Heart right ventricle (tissue), 16 donors: ENCODE results near the gene F10. TPM values are rescaled to one million over a fixed set of nuclear protein-coding genes. Genes with fewer than 3 reads are reported as not detected.
A peak's percentile ranks its signal among the peaks of the same experiment; 100 is the strongest.

ENCODE experiments used
- ATAC-seq, 8 donors: fragments of 200-7000 bp; cut with Tn5 transposase; one replicate each; pipeline ENCODE4 v1.9.1; 2020; ENCODE audit warnings: mild to moderate bottlenecking in 8 of 8, moderate library complexity in 8 of 8, moderate number of reproducible peaks in 1 of 8
- DNase-seq, 2 donors: peaks; one replicate each; pipeline ENCODE4 v3.0.0-alpha.2; 2020
- H3K27ac ChIP-seq, 10 donors: fragments of 200-600 bp; sonication (generic) in 2 of 10; one replicate each; pipeline versions ENCODE4 v1.5.0 to v1.8.0; 2020 to 2022; ENCODE audit warnings: mild to moderate bottlenecking in 3 of 10
- H3K27me3 ChIP-seq, 7 donors: fragments of 200-600 bp; one replicate each; pipeline ENCODE4 v1.8.0; 2021 to 2022; ENCODE audit warnings: mild to moderate bottlenecking in 2 of 7
- H3K36me3 ChIP-seq, 9 donors: fragments of 200-600 bp; sonication (generic) in 1 of 9; one replicate each; pipeline versions ENCODE4 v1.5.0 to v1.8.0; 2020 to 2022; ENCODE audit warnings: mild to moderate bottlenecking in 2 of 9
- H3K4me1 ChIP-seq, 9 donors: fragments of 200-600 bp; sonication (generic) in 1 of 9; one replicate each; pipeline versions ENCODE4 v1.5.0 to v1.8.0; 2020 to 2022; ENCODE audit warnings: mild to moderate bottlenecking in 4 of 9
- H3K4me3 ChIP-seq, 10 donors: fragments of 200-600 bp; sonication (generic) in 2 of 10; one replicate each; pipeline versions ENCODE4 v1.5.0 to v1.8.0; 2020 to 2022; ENCODE audit warnings: mild to moderate bottlenecking in 7 of 10, moderate library complexity in 2 of 10
- H3K9me3 ChIP-seq, 11 donors: fragments of 200-600 bp in 10 of 11; sonication (generic) in 2 of 11; one replicate each; pipeline versions ENCODE4 v1.5.0 to v1.8.0; 2013 to 2022; ENCODE audit warnings: mild to moderate bottlenecking in 2 of 11, control low read depth in 1 of 11, moderate library complexity in 1 of 11
- WGBS, 2 donors: extraction: QIAGEN DNeasy Blood & Tissue Kit; methylation state at CpG; one replicate each; pipeline ENCODE4 v1.1.7; 2013; ENCODE audit warnings: inconsistent platforms in 1 of 2; 5-methylcytosine and 5-hydroxymethylcytosine counted together
- intact Hi-C, 10 donors: fragments of 100-400 bp; cut with DNase I; formaldehyde crosslinking; loops; one replicate each; pipeline versions ENCODE4 v1.11.1 to v1.14.2; 2022
- polyA plus RNA-seq, 2 donors: library from polyadenylated mRNA; stranded (reverse); fragments of 200-250 nt; gene quantifications; one replicate each; pipeline ENCODE4 v1.2.3, GENCODE V29; 2013
- total RNA-seq, 10 donors: library from RNA; stranded (reverse); fragmentation: NEBNext Ultra II Directional in 3 of 10; extraction: Animal tissue kit (Norgen Biotek cat#: 25700) in 3 of 10; gene quantifications; one replicate each; pipeline versions ENCODE4 v1.2.1 to v1.2.4, GENCODE V29; 2021 to 2023
- TF ChIP-seq, protein P1 (sequence below), 9 donors: fragments of 200-600 bp; sonication (generic) in 2 of 9; IDR thresholded peaks; one replicate each; pipeline versions ENCODE4 v1.5.0 to v1.8.0; 2021 to 2022; ENCODE audit warnings: antibody characterized with exemption in 9 of 9, mild to moderate bottlenecking in 5 of 9, moderate library complexity in 1 of 9
- donor health status: Arrhythmogenic right ventricular cardiomyopathy.
- donor health status: ischemic (EF 13 %, LVEDD 7.1; RV severe dilation, severe dysfunction).
- donor health status: healthy with polysubstance abuse.
- donor health status: DM: no; HTN: yes; CAD: no.
- donor health status: DM: no; HTN: no; CAD: no.
- donor health status: ischemic (EF 25% LVEDD 6.9; RV normal size, moderate dysfunction).
- donor health status: ischemic (EF 25% LVEDD 5.7; RV mildly dilated, moderate dysfunction).
- donor health status: healthy.
- donor health status: DM: yes; HTN: yes; CAD: no.
- donor health status: Ischemic cardiomyopathy.
- donor health status: ischemic (EF 35%, LVEDD 5.7; RV mildly dilated, moderate dysfunction).
- donor health status: nonischemic (EF 11% LVEDD 7.7; RV severe dilation, severe dysfunction).
- donor health status: DM: yes; HTN: yes; CAD: no.
- donor health status: PGD.
- donor health status: ischemic (EF 29% LVEDD 5.4; RV normal size, mild dysfunction).
- donor health status: nonischemic (EF 23%, LVEDD 6.1; RV moderate dilation, normal function).

Gene F10
- total and polyA plus RNA-seq, 12 donors = 1.7 to 15.1 (median 6.3) TPM

DNA sequence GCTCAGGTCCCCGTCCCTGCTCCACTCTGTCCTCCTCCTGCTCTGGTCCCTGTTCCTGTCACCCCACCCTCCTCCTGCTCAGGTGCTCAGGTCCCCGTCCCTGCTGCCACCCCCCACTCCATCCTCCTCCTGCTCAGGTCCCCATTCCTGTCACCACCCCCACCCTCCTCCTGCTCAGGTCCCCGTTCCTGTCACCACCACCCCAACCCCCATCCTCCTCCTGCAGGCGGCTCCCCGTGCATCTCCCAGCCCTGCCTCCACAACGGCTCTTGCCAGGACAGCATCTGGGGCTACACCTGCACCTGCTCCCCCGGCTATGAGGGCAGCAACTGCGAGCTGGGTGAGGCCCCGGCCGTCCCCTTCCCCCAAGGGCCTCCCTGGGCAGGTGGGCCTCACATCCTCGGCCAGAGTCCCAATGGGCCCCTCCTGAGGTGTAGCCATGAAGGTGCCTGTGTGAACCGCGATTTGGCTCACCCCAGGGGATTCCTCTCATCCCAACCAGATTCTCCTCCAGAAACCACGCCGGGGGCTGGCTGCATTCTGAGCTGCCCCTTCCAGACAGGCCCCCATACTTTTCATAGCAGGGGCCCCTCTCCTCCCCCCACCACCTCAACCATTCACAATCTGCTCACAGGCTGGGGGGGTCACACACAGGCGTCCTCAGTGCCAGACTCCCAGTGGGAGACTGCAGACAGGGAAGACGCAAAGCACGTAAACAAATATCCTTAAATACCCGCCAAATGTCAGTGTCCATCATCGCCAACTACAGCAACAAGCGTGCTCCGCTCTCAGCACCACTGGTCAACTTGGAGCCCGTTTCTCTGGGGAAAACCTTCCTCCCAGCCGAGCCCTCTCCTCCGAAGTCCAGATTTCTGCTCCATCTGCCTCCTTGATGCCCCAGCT is 40.4 kb downstream of the F10 start:
- Histone ChIP-seq H3K4me3 (no peak overlapping the region), H3K36me3 (peaks cover 0 to 6% (median 0%) of the 10 kb centered on the region in 9 donors), H3K27me3 (peaks cover 0 to 32% (median 27%) of the 10 kb centered on the region in 7 donors), H3K27ac (no peak overlapping the region), H3K9me3 (peaks cover 0 to 4% (median 0%) of the 10 kb centered on the region in 11 donors), H3K4me1 (no peaks in the 10 kb centered on the region)
- 28 to 34% methylated on average over 25 of the region's 25 CpGs for WGBS, 2 donors
- ATAC-seq = peak in 2 of 8 donors; percentile 7 to 21
- no peak for DNase-seq
- TF ChIP-seq, protein P1, sequence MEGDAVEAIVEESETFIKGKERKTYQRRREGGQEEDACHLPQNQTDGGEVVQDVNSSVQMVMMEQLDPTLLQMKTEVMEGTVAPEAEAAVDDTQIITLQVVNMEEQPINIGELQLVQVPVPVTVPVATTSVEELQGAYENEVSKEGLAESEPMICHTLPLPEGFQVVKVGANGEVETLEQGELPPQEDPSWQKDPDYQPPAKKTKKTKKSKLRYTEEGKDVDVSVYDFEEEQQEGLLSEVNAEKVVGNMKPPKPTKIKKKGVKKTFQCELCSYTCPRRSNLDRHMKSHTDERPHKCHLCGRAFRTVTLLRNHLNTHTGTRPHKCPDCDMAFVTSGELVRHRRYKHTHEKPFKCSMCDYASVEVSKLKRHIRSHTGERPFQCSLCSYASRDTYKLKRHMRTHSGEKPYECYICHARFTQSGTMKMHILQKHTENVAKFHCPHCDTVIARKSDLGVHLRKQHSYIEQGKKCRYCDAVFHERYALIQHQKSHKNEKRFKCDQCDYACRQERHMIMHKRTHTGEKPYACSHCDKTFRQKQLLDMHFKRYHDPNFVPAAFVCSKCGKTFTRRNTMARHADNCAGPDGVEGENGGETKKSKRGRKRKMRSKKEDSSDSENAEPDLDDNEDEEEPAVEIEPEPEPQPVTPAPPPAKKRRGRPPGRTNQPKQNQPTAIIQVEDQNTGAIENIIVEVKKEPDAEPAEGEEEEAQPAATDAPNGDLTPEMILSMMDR (IDR thresholded peaks at IDR 0.05) = no peak
- intact Hi-C loops = no loop called here

DNA sequence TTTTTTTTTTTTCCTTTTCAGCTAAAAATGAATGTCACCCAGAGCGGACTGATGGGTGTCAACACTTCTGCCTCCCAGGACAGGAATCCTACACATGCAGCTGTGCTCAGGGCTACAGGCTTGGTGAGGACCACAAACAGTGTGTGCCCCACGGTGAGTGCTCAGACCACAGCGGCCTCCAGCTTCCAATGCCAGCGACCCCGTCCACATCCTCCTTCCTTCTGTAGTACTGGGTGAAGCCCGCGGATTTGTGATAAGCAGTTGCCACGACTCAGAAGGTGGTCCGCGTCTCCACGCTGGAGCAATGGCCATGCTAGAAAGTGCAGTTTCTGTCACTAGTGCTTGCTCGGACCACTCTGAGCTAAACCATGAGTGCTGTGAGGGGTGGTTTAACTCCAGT is 41.9 kb downstream of the F10 start:
- DNase-seq (no peak), ATAC-seq (no peak)
- Histone ChIP-seq H3K4me3 (no peak overlapping the region), H3K4me1 (peaks cover 0 to 8% (median 0%) of the 10 kb centered on the region in 9 donors), H3K27me3 (peaks cover 0 to 28% (median 23%) of the 10 kb centered on the region in 7 donors), H3K36me3 (peaks cover 0 to 11% (median 0%) of the 10 kb centered on the region in 9 donors), H3K9me3 (peaks cover 0 to 5% (median 0%) of the 10 kb centered on the region in 11 donors), H3K27ac (no peak overlapping the region)
- intact Hi-C loops = no loop called here
- TF ChIP-seq, protein P1 (IDR thresholded peaks at IDR 0.05) = no peak
- WGBS, 2 donors = 69 to 74% methylated on average over 12 of the region's 12 CpGs

DNA sequence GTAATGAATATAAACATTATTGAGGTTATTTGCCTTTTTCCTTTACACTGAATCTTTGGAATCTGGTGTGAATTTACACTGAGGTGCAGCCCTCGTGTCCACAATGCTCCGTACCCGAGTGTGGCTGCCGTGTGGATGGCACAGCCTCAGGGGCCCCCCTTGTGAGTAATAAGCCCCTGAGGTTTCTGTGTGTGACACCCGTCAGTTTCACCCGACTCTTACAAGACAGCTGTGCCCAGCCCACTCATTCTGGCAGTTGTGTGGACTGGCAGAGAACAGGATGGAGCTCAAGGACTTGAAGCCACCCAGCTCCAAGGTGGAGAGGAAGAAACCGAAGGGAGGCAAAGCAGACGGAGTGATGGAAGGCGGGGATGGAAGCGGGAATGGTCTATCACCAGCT is 43.7 kb downstream of the F10 start:
- Histone ChIP-seq H3K4me3 (no peak overlapping the region), H3K27ac (no peak overlapping the region), H3K36me3 (peaks cover 0 to 20% (median 0%) of the 10 kb centered on the region in 9 donors), H3K9me3 (peaks cover 0 to 5% (median 0%) of the 10 kb centered on the region in 11 donors), H3K4me1 (peaks cover 0 to 17% (median 0%) of the 10 kb centered on the region in 9 donors), H3K27me3 (peaks cover 0 to 13% (median 7%) of the 10 kb centered on the region in 7 donors)
- intact Hi-C loops = no loop called here
- 85 to 92% methylated on average over 10 of the region's 10 CpGs for WGBS, 2 donors
- DNase-seq = no peak
- TF ChIP-seq, protein P1 (IDR thresholded peaks at IDR 0.05) = no peak
- ATAC-seq = no peak

DNA sequence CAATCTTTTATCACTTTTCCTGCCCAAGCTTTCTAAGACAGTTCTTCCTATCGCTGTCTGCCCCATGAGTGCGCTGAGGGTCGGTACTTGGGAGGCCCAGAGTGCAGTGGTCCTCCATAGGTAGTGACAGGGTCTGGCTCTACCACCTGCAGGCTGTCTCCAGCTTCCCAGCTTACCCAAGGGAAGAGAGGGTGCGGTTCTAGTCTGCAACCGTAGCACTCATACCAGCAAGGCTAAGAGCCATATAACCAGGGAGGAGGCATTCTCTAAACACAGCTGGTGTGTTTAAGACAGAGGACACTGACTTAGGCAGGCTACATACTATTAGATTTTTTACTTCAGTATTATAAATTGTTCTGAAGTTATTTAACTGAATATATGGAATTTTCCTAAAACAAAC is 44.1 kb downstream of the F10 start:
- intact Hi-C loops = no loop called here
- no peak for DNase-seq
- Histone ChIP-seq H3K4me1 (peaks cover 0 to 17% (median 0%) of the 10 kb centered on the region in 9 donors), H3K9me3 (peaks cover 0 to 5% (median 0%) of the 10 kb centered on the region in 11 donors), H3K36me3 (peaks cover 0 to 25% (median 3%) of the 10 kb centered on the region in 9 donors), H3K27ac (no peak overlapping the region), H3K4me3 (no peak overlapping the region), H3K27me3 (peaks cover 0 to 9% (median 3%) of the 10 kb centered on the region in 7 donors)
- no peak for ATAC-seq
- TF ChIP-seq, protein P1 (IDR thresholded peaks at IDR 0.05) = no peak
- WGBS, 2 donors = 70 to 76% methylated on average over 5 of the region's 5 CpGs
